ENCODE results near the gene COPS2. TPM values are rescaled to one million over a fixed set of nuclear protein-coding genes. Genes with fewer than 3 reads are reported as not detected.
A peak's percentile ranks its signal among the peaks of the same experiment; 100 is the strongest.

Gene COPS2
- 92.2 and 103 TPM in 2 replicates for total RNA-seq
- 84.9 and 98.1 TPM in 2 replicates for polyA plus RNA-seq
- 78.4 and 82.5 TPM in 2 replicates for polyA plus RNA-seq (2012)
- polyA minus RNA-seq (ENCODE audit: low replicate concordance) = 3.1 and 4.1 TPM in 2 replicates

- Histone ChIP-seq H3K27me3 (ENCODE audit: control insufficient read depth, insufficient read depth, low read length) (no peaks in the 10 kb centered on the region), H3K36me3 (ENCODE audit: control insufficient read depth, insufficient read depth, low read length) (no peaks in the 10 kb centered on the region), H2AFZ (ENCODE audit: low read length) (peak within 1 kb of the TSS; percentile 98), H3K4me1 (ENCODE audit: control insufficient read depth, extremely low read depth, insufficient read depth, low read length) (no peaks in the 10 kb centered on the region), H3K27ac (ENCODE audit: insufficient read depth, low read length) (peak within 1 kb of the TSS; percentile 95), H3K9ac (ENCODE audit: insufficient read depth, low read length) (peak within 1 kb of the TSS; percentile 97), H3K79me2 (ENCODE audit: control insufficient read depth, insufficient read depth, low read length) (peaks cover 75% of the 10 kb centered on the region), H3K9me3 (ENCODE audit: control insufficient read depth, insufficient read depth, low read depth, low read length) (no peaks in the 10 kb centered on the region), H3K4me2 (ENCODE audit: extremely low read depth, insufficient read depth, low read length) (peak within 1 kb of the TSS; percentile 83), H4K20me1 (ENCODE audit: control insufficient read depth, extremely low read depth, insufficient read depth, low read length) (no peaks in the 10 kb centered on the region), H3K4me3 (replicated peaks in 1 of 4; ENCODE audit: control extremely low read depth in 1 of 4, insufficient read depth in 1 of 4, low read depth in 3 of 4, low read length in 4 of 4) (peak within 1 kb of the TSS; percentile 86 to 100 (median 97))
- DNase-seq (ENCODE audit: low read depth in 2 of 2) = peak; percentile 99
- TF ChIP-seq CTCF (conservative IDR thresholded peaks at IDR 0.05 in 1 of 2, IDR thresholded peaks at IDR 0.05 in 1 of 2; ENCODE audit: low read depth in 1 of 2, low read length in 2 of 2) (no peak), EZH2 (IDR thresholded peaks at IDR 0.05; ENCODE audit: low read length, missing control alignments) (no peak)
Observed at GRCh38 chr15:49155110-49155833, at the start of gene COPS2. Gene COPS2, minus strand, starts transcription at chr15:49155599. Its CDS starts 21 bp downstream, at chr15:49155578.

GRCh38 chr15:49200347-49200746, 44.9 kb upstream of the COPS2 start:
- no peaks in the 10 kb centered on the region for H3K36me3 ChIP-seq (ENCODE audit: control insufficient read depth, insufficient read depth, low read length)
- no peak for DNase-seq (ENCODE audit: low read depth in 2 of 2)

More at GRCh38 chr15:49200347-49200746, 44.9 kb upstream of the COPS2 start:
- no peak for TF ChIP-seq CTCF (conservative IDR thresholded peaks at IDR 0.05 in 1 of 2, IDR thresholded peaks at IDR 0.05 in 1 of 2; ENCODE audit: low read depth in 1 of 2, low read length in 2 of 2)
- no peak for TF ChIP-seq EZH2 (IDR thresholded peaks at IDR 0.05; ENCODE audit: low read length, missing control alignments)
- H3K27ac ChIP-seq (ENCODE audit: insufficient read depth, low read length) = no peak overlapping the region
- H3K79me2 ChIP-seq (ENCODE audit: control insufficient read depth, insufficient read depth, low read length) = peaks cover 3% of the 10 kb centered on the region
- no peaks in the 10 kb centered on the region for H3K4me1 ChIP-seq (ENCODE audit: control insufficient read depth, extremely low read depth, insufficient read depth, low read length)
- no peaks in the 10 kb centered on the region for H3K9me3 ChIP-seq (ENCODE audit: control insufficient read depth, insufficient read depth, low read depth, low read length)
- no peak overlapping the region for H3K9ac ChIP-seq (ENCODE audit: insufficient read depth, low read length)
- H2AFZ ChIP-seq (ENCODE audit: low read length) = no peak overlapping the region
- no peak overlapping the region for H3K4me3 ChIP-seq (replicated peaks in 1 of 4; ENCODE audit: control extremely low read depth in 1 of 4, insufficient read depth in 1 of 4, low read depth in 3 of 4, low read length in 4 of 4)
- H3K27me3 ChIP-seq (ENCODE audit: control insufficient read depth, insufficient read depth, low read length) = no peaks in the 10 kb centered on the region
- no peak overlapping the region for H3K4me2 ChIP-seq (ENCODE audit: extremely low read depth, insufficient read depth, low read length)
- H4K20me1 ChIP-seq (ENCODE audit: control insufficient read depth, extremely low read depth, insufficient read depth, low read length) = no peaks in the 10 kb centered on the region
